CD8-positive, alpha-beta memory T cell (primary cell): Measurements from ENCODE around the gene EFHC1. TPM values are rescaled to one million over a fixed set of nuclear protein-coding genes. Genes with fewer than 3 reads are reported as not detected.
A peak's percentile ranks its signal among the peaks of the same experiment; 100 is the strongest.

Experiments
- CTCF ChIA-PET: fragments of 350-600 bp; sonication (Branson Sonifier 250); formaldehyde crosslinking; loops from one replicate; lab custom pipeline; 2021; ENCODE audit warnings: antibody characterized with exemption; lab: Charles Lee
- POLR2A ChIA-PET: fragments of 350-600 bp; sonication (Branson Sonifier 250); formaldehyde crosslinking; loops from one replicate; lab custom pipeline; 2021; ENCODE audit warnings: antibody characterized with exemption; lab: Charles Lee
- DNase-seq, 5 donors: peaks; one replicate each; pipeline versions ENCODE4 v3.0.0 to v3.0.0-alpha.2; 2020 to 2022; ENCODE audit warnings: mixed read lengths in 1 of 5
- H3K27ac ChIP-seq: one replicate; pipeline ENCODE4 v1.7.0; 2013; ENCODE audit warnings: low read depth, mild to moderate bottlenecking, low read length, moderate library complexity
- H3K27me3 ChIP-seq: 2 replicates; pipeline ENCODE4 v1.7.0; 2013; ENCODE audit warnings: low read length, mild to moderate bottlenecking; ENCODE audit not compliant: insufficient read depth, poor library complexity, severe bottlenecking
- H3K36me3 ChIP-seq: 2 replicates; pipeline ENCODE4 v1.7.0; 2013; ENCODE audit warnings: mild to moderate bottlenecking, low read length, moderate library complexity; ENCODE audit not compliant: insufficient read depth
- H3K4me1 ChIP-seq: 2 replicates; pipeline ENCODE4 v1.7.0; 2013; ENCODE audit warnings: mild to moderate bottlenecking, low read length, moderate library complexity; ENCODE audit not compliant: insufficient read depth
- H3K4me3 ChIP-seq: 2 replicates; pipeline ENCODE4 v1.7.0; 2013; ENCODE audit warnings: mild to moderate bottlenecking, low read length
- H3K9me3 ChIP-seq: 2 replicates; pipeline ENCODE4 v1.7.0; 2013; ENCODE audit warnings: mild to moderate bottlenecking, low read length
- H3K27ac Mint-ChIP-seq, 8 donors: one replicate each; pipeline ENCODE4 v1.8.0; 2020 to 2021; ENCODE audit warnings: mixed read lengths in 8 of 8, mild to moderate bottlenecking in 6 of 8, inconsistent platforms in 3 of 8, moderate library complexity in 3 of 8
- H3K27me3 Mint-ChIP-seq, 2 donors: one replicate each; pipeline ENCODE4 v1.8.0; 2020 to 2021; ENCODE audit warnings: mixed read lengths in 2 of 2, mild to moderate bottlenecking in 1 of 2, moderate library complexity in 1 of 2
- H3K36me3 Mint-ChIP-seq, 3 donors: one replicate each; pipeline ENCODE4 v1.8.0; 2020 to 2021; ENCODE audit warnings: mixed read lengths in 3 of 3, inconsistent platforms in 1 of 3, mild to moderate bottlenecking in 1 of 3
- H3K4me1 Mint-ChIP-seq, 3 donors: one replicate each; pipeline ENCODE4 v1.8.0; 2020 to 2021; ENCODE audit warnings: mixed read lengths in 3 of 3, inconsistent platforms in 1 of 3, mild to moderate bottlenecking in 1 of 3
- H3K4me3 Mint-ChIP-seq, 7 donors: one replicate each; pipeline ENCODE4 v1.8.0; 2020 to 2021; ENCODE audit warnings: mixed read lengths in 7 of 7, mild to moderate bottlenecking in 6 of 7, moderate library complexity in 4 of 7, inconsistent platforms in 2 of 7
- H3K9me3 Mint-ChIP-seq, 5 donors: one replicate each; pipeline ENCODE4 v1.8.0; 2020 to 2022; ENCODE audit warnings: mixed read lengths in 5 of 5, mild to moderate bottlenecking in 3 of 5, moderate library complexity in 2 of 5, inconsistent platforms in 1 of 5
- polyA plus RNA-seq: library from polyadenylated mRNA; unstranded; fragments of 300-500 nt; fragmentation: Illumina TruSeq; gene quantifications from one replicate; pipeline ENCODE4 v1.2.3, GENCODE V29; 2021
- total RNA-seq, 2 experiments: library from RNA; stranded (reverse); gene quantifications; one replicate each; pipeline ENCODE4 v1.2.3, GENCODE V29; 2021

The EFHC1 gene, protein sequence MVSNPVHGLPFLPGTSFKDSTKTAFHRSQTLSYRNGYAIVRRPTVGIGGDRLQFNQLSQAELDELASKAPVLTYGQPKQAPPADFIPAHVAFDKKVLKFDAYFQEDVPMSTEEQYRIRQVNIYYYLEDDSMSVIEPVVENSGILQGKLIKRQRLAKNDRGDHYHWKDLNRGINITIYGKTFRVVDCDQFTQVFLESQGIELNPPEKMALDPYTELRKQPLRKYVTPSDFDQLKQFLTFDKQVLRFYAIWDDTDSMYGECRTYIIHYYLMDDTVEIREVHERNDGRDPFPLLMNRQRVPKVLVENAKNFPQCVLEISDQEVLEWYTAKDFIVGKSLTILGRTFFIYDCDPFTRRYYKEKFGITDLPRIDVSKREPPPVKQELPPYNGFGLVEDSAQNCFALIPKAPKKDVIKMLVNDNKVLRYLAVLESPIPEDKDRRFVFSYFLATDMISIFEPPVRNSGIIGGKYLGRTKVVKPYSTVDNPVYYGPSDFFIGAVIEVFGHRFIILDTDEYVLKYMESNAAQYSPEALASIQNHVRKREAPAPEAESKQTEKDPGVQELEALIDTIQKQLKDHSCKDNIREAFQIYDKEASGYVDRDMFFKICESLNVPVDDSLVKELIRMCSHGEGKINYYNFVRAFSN
- total RNA-seq (1 to 10 TPM; 2.6 to 5.1 TPM), polyA plus RNA-seq (1.9 TPM)

DNA sequence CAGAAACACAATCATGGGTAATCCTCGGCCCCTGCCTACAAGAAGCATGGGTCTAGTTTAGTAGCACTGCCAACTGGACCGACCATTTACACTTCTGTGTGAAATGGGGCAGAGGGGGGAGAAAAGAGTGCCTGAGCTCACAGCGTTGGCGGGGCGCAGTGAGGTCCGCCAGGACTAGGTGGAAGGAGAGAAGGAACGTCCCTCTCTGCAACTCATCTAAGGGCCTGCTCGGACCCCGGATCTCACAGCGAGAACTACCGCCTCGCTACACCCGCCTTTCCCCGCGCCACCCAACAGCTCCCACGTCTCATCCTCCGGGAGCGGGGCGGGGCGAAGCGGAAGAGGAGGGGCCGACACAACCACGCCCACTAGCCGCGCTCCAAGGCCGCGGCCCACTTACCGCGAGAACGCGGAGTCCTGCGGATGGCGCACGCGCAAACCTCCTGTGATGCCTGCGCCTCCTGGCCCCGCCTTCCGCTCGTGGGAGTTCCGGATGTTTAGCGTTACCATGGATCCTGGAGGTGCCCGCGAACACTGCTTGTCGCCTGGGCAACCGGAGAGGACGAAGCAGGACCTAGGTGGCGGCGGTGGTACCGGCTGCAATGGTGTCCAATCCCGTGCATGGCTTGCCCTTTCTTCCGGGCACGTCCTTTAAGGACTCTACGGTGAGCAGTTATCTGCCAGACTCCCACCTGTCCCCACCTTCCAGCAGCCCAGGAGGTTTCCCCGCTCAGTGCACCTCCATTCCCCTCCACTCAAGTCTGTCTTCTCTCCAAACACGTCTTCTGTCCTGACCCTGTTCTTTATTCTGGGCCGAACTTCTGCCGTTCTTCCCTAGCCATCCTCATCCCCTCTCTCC lies at the start of gene EFHC1:
Gene EFHC1, plus strand, starts transcription at position 534 of the 859 bp plus-strand sequence. Its CDS starts 69 bp downstream, at position 603.
- Histone ChIP-seq H3K4me1 (peaks cover 24% of the 10 kb centered on the region), H3K27ac (peak within 1 kb of the TSS; percentile 85), H3K36me3 (no peaks in the 10 kb centered on the region), H3K27me3 (no peaks in the 10 kb centered on the region), H3K4me3 (peak within 1 kb of the TSS; percentile 90), H3K9me3 (no peaks in the 10 kb centered on the region)
- Mint-ChIP-seq H3K27ac (peak within 1 kb of the TSS in 2 of 8 donors; percentile 45 to 89), H3K4me3 (no peak within 1 kb of the TSS), H3K9me3 (no peaks in the 10 kb centered on the region), H3K27me3 (peaks cover 0 to 3% of the 10 kb centered on the region in 2 donors), H3K4me1 (peaks cover 14 to 21% (median 16%) of the 10 kb centered on the region in 3 donors), H3K36me3 (no peaks in the 10 kb centered on the region)
- CTCF ChIA-PET: interaction anchor here (0.7 to 5.7 kb wide), 13 partner anchors 20 to 252 kb away, joined by 3 to 40 read pairs (median 5); partner anchors contain the start of gene MCM3
- POLR2A ChIA-PET: interaction anchor here (1.6 kb wide), 1 partner anchor 135 kb away, joined by 7 read pairs; the partner anchor contains the start of gene MCM3
- DNase-seq: peak; percentile 97 to 99 (median 97)

DNA sequence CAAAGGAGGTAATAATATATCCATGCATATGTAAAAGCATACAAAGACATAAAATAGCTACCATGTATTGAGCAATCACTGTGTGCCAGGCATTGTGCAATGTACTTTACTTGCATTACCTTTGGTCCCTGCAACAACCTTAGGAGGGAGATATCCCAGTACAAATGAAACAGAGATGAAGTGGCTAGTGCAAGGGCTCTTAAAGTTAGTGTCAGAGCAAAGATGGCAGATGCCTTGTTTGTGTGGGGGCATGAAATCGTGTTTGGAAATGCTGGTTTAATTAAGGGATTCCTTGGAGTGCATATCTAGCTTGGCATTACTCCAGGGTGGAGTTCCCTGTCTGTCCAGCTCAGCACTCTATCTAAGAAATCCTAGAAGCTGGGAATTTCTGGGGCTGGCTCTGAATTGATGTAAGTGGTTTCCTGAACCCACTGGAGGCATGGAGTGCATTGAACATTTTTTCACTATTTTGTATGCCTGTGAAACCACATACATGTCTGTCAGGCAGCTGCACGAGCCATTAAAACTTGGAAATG lies 48.4 kb upstream of the EFHC1 start:
- Mint-ChIP-seq H3K9me3 (peaks cover 0 to 9% (median 0%) of the 10 kb centered on the region in 5 donors), H3K4me3 (no peak overlapping the region), H3K36me3 (peaks cover 17 to 58% (median 18%) of the 10 kb centered on the region in 3 donors), H3K4me1 (peaks cover 63 to 90% (median 88%) of the 10 kb centered on the region in 3 donors), H3K27me3 (no peaks in the 10 kb centered on the region), H3K27ac (peak overlapping the region in 3 of 8 donors; percentile 32 to 41 (median 40))
- Histone ChIP-seq H3K36me3 (no peaks in the 10 kb centered on the region), H3K9me3 (no peaks in the 10 kb centered on the region), H3K4me3 (no peak overlapping the region), H3K27ac (no peak overlapping the region), H3K27me3 (no peaks in the 10 kb centered on the region), H3K4me1 (peaks cover 33% of the 10 kb centered on the region)
- ChIA-PET POLR2A (no interaction called here), CTCF (interaction anchor here (1.0 to 4.0 kb wide), 7 partner anchors 8 to 87 kb away, joined by 3 to 13 read pairs (median 4); partner anchors contain the start of genes MCM3 and PAQR8)
- no peak for DNase-seq

DNA sequence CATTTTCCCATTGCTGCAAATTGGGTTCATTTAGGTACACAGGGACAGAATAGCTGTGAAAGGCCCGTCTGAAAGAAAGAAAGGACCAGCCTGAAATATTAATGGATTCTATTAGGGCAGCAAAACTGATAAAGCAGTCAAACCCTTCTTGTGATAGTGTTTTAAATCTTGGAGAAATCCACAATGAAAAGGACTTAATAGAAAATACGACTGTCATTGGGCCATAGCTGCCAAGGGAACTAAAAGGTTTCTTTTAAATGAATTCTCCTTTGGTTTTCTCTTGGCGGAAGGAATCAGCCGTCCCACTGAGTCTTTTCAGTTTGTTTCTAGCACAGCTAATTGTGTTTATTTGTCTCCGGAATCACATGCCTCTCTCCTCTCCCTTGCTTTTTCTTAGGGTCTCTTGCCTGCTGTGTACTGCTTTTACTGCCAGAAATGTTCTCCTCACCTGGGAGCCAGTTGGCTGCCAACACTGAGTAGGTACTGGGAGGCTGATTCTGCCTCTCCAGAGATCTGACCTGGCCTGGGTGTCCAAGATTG lies 46.9 kb upstream of the EFHC1 start:
- Mint-ChIP-seq H3K27me3 (no peaks in the 10 kb centered on the region), H3K4me1 (peaks cover 62 to 90% (median 89%) of the 10 kb centered on the region in 3 donors), H3K36me3 (peaks cover 12 to 45% (median 17%) of the 10 kb centered on the region in 3 donors), H3K4me3 (no peak overlapping the region), H3K27ac (peak overlapping the region in 4 of 8 donors; percentile 25 to 83 (median 74)), H3K9me3 (peaks cover 0 to 9% (median 0%) of the 10 kb centered on the region in 5 donors)
- no peak for DNase-seq
- Histone ChIP-seq H3K27me3 (no peaks in the 10 kb centered on the region), H3K4me3 (no peak overlapping the region), H3K9me3 (no peaks in the 10 kb centered on the region), H3K27ac (no peak overlapping the region), H3K36me3 (no peaks in the 10 kb centered on the region), H3K4me1 (peaks cover 42% of the 10 kb centered on the region)
- ChIA-PET CTCF (interaction anchor here (1.2 to 4.0 kb wide), 5 partner anchors 10 to 27 kb away, joined by 3 to 13 read pairs (median 5); partner anchors contain the start of gene PAQR8), POLR2A (no interaction called here)

DNA sequence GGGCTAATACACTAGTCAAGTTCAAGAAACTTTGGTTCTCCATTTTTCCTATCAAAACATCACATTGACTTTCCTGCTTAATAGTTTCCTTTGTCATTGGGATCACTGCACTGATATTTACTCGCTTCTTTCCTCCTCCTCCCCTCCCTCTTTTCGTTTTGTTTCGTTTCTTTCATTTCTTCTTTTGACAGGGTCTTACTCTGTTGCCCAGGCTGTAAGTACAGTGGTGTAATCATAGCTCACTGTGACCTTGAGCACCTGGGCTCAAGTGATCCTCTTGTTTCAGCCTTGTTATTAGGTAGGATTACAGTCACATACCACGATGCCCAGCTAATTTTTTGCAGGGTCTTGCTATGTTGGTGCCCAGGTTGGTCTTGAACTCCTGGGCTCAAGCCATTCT lies 45.9 kb upstream of the EFHC1 start:
- H3K27me3 Mint-ChIP-seq: no peaks in the 10 kb centered on the region
- no peak for DNase-seq
- Histone ChIP-seq H3K27ac (no peak overlapping the region), H3K27me3 (no peaks in the 10 kb centered on the region), H3K9me3 (no peaks in the 10 kb centered on the region), H3K4me1 (peaks cover 34% of the 10 kb centered on the region), H3K4me3 (no peak overlapping the region), H3K36me3 (no peaks in the 10 kb centered on the region)
- ChIA-PET CTCF (interaction anchor here (1.9 to 3.7 kb wide), 2 partner anchors 11 to 26 kb away, joined by 5 to 15 read pairs; partner anchors contain the start of gene PAQR8), POLR2A (interaction anchor here (0.6 kb wide), 1 partner anchor 8 kb away, joined by 3 read pairs; no protein-coding TSS in a partner anchor)
- H3K4me3 Mint-ChIP-seq: peak overlapping the region in 1 of 7 donors; percentile 8
- peaks cover 0 to 9% (median 0%) of the 10 kb centered on the region in 5 donors for H3K9me3 Mint-ChIP-seq
- H3K4me1 Mint-ChIP-seq: peaks cover 59 to 85% (median 84%) of the 10 kb centered on the region in 3 donors
- H3K36me3 Mint-ChIP-seq: peaks cover 12 to 39% (median 20%) of the 10 kb centered on the region in 3 donors
- peak overlapping the region in 6 of 8 donors; percentile 24 to 83 (median 68) for H3K27ac Mint-ChIP-seq

DNA sequence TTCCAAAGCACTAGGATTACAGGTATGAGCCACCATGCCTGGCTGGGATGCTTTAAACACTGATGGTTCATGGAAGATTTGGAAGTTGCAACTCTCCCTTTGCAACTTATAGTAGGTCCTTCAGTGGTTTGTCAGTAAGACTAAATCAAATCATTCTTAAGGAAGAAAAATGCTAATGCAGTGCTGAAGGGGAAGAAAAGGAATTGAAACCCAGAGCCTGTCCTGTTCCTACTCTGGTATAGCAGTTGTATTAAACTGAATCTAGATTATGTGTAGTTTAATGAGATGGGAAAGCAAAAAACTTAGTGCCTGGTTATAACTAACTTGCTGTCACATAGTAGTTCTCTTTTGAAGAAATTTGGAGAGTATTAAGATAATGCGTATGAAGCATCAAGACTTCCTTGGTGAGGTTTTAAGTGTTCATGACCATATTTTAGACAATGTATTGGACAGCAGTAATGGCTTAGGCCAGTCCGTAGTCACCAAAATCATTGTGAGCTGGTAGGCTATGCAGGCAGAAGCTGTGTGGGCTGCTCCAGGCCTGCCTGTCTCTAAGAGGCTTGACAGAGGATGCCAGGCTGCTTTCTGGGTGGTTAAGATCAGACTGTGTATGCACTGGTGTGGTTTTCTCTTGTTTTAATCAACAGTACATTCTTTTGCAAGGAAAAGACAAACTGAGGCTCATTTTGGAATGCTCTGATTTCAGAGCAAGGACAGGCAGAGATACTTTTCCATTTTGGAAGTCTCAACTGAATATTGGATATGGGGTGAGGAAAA lies 44.2 kb upstream of the EFHC1 start:
- peaks cover 0 to 9% (median 0%) of the 10 kb centered on the region in 5 donors for H3K9me3 Mint-ChIP-seq
- no peaks in the 10 kb centered on the region for H3K9me3 ChIP-seq
- no peaks in the 10 kb centered on the region for H3K27me3 Mint-ChIP-seq
- no peaks in the 10 kb centered on the region for H3K36me3 ChIP-seq
- no peak overlapping the region for H3K27ac ChIP-seq
- H3K4me1 Mint-ChIP-seq: peaks cover 56 to 82% (median 82%) of the 10 kb centered on the region in 3 donors
- no peaks in the 10 kb centered on the region for H3K27me3 ChIP-seq
- peak overlapping the region in 4 of 7 donors; percentile 12 to 28 (median 23) for H3K4me3 Mint-ChIP-seq
- ChIA-PET CTCF (interaction anchor here (0.8 to 3.7 kb wide), 4 partner anchors 13 to 22 kb away, joined by 3 to 15 read pairs (median 4); partner anchors contain the start of gene PAQR8), POLR2A (interaction anchor here (1.0 to 1.5 kb wide), 2 partner anchors 10 to 14 kb away, joined by 3 to 6 read pairs; no protein-coding TSS in a partner anchor)
- H3K36me3 Mint-ChIP-seq: peaks cover 10 to 34% (median 20%) of the 10 kb centered on the region in 3 donors
- H3K4me1 ChIP-seq: peaks cover 46% of the 10 kb centered on the region
- no peak overlapping the region for H3K4me3 ChIP-seq
- peak overlapping the region; percentile 39 to 96 (median 66) for H3K27ac Mint-ChIP-seq
- DNase-seq: peak in 1 of 5 donors; percentile 49

DNA sequence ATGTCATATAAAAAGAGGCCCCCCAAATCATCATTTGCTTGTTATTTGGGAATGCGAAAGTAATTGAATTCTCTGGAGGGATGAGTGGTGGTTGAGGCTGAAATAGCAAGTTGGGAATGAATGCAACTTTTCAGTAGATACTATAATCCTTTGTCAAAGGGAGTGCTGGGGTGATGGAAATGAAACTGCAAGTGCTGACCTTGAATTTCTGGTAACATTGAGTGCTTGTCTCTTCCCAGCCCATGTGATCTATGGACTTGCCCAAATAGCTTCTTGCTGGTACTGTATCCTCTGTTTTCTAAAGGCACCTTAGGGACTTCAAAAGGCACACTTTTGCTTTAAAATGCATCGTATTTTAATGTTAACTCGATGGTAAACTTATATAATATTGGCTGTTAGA lies 43.4 kb upstream of the EFHC1 start:
- Mint-ChIP-seq H3K36me3 (peaks cover 10 to 38% (median 20%) of the 10 kb centered on the region in 3 donors), H3K4me1 (peaks cover 57 to 84% (median 82%) of the 10 kb centered on the region in 3 donors), H3K27ac (peak overlapping the region in 7 of 8 donors; percentile 44 to 87 (median 77)), H3K27me3 (no peaks in the 10 kb centered on the region), H3K9me3 (peaks cover 0 to 9% (median 0%) of the 10 kb centered on the region in 5 donors), H3K4me3 (peak overlapping the region in 3 of 7 donors; percentile 16 to 55 (median 20))
- no peak overlapping the region for H3K27ac ChIP-seq
- no peak for DNase-seq
- H3K27me3 ChIP-seq: no peaks in the 10 kb centered on the region
- H3K4me3 ChIP-seq: no peak overlapping the region
- H3K36me3 ChIP-seq: no peaks in the 10 kb centered on the region
- no peaks in the 10 kb centered on the region for H3K9me3 ChIP-seq
- peaks cover 54% of the 10 kb centered on the region for H3K4me1 ChIP-seq
- CTCF ChIA-PET: interaction anchor here (1.1 to 3.7 kb wide), 2 partner anchors 13 to 14 kb away, joined by 4 to 15 read pairs; partner anchors contain the start of gene PAQR8
- POLR2A ChIA-PET: interaction anchor here (1.0 to 1.9 kb wide), 3 partner anchors 11 to 14 kb away, joined by 3 to 6 read pairs (median 4); partner anchors contain the start of gene PAQR8
